WTC11 (cell line): ENCODE data around the gene SLC2A9. TPM values are rescaled to one million over a fixed set of nuclear protein-coding genes. Genes with fewer than 3 reads are reported as not detected.

Experiments
- ATAC-seq: fragments of 200-7000 bp; cut with Tn5 transposase; 2 replicates; pipeline ENCODE4 v1.10.0; 2021; ENCODE audit warnings: mild to moderate bottlenecking, moderate library complexity
- CTCF ChIA-PET: fragments of 300-600 bp; sonication (Branson Sonifier 250); formaldehyde crosslinking; loops from one replicate; lab custom pipeline; 2021; ENCODE audit warnings: antibody characterized with exemption; lab: Charles Lee
- POLR2A ChIA-PET: fragments of 350-600 bp; sonication (Branson Sonifier 250); formaldehyde crosslinking; loops from one replicate; lab custom pipeline; 2021; ENCODE audit warnings: antibody characterized with exemption; lab: Charles Lee
- DNase-seq: peaks from one replicate; pipeline ENCODE4 v3.0.0; 2021; ENCODE audit warnings: low spot score
- H3K27ac Mint-ChIP-seq: 2 replicates; pipeline ENCODE4 v1.8.0; 2021; ENCODE audit warnings: mixed read lengths
- H3K27me3 Mint-ChIP-seq: 2 replicates; pipeline ENCODE4 v1.8.0; 2021; ENCODE audit warnings: low read depth, mild to moderate bottlenecking, moderate library complexity, mixed read lengths
- H3K36me3 Mint-ChIP-seq: 2 replicates; pipeline ENCODE4 v1.8.0; 2021; ENCODE audit warnings: mixed read lengths
- H3K4me1 Mint-ChIP-seq: 2 replicates; pipeline ENCODE4 v1.8.0; 2022; ENCODE audit warnings: mixed read lengths
- H3K4me3 Mint-ChIP-seq: 2 replicates; pipeline ENCODE4 v1.8.0; 2021; ENCODE audit warnings: mild to moderate bottlenecking, moderate library complexity, mixed read lengths
- H3K9me3 Mint-ChIP-seq: 2 replicates; pipeline ENCODE4 v1.8.0; 2021; ENCODE audit warnings: mixed read lengths
- AFF4 ChIP-seq: sonication (generic); formaldehyde crosslinking; IDR thresholded peaks from 2 replicates; pipeline ENCODE4 v1.8.1; 2023; ENCODE audit warnings: mild to moderate bottlenecking, missing genetic modification reagents, borderline replicate concordance
- ATF3 ChIP-seq: sonication (generic); formaldehyde crosslinking; conservative IDR thresholded peaks from 2 replicates; pipeline ENCODE4 v1.8.1; 2022; ENCODE audit warnings: mild to moderate bottlenecking, missing genetic modification reagents
- ATF6 ChIP-seq: sonication (generic); formaldehyde crosslinking; IDR thresholded peaks from 2 replicates; pipeline ENCODE4 v1.8.1; 2023; ENCODE audit warnings: mild to moderate bottlenecking, missing genetic modification reagents
- CBFB ChIP-seq: sonication (generic); formaldehyde crosslinking; IDR thresholded peaks from 2 replicates; pipeline ENCODE4 v1.8.1; 2022; ENCODE audit warnings: mild to moderate bottlenecking, low read depth, missing genetic modification reagents
- E2F1 ChIP-seq: sonication (generic); formaldehyde crosslinking; IDR thresholded peaks from 2 replicates; pipeline ENCODE4 v1.8.0; 2022; ENCODE audit warnings: mild to moderate bottlenecking, missing genetic modification reagents
- E2F5 ChIP-seq: sonication (generic); formaldehyde crosslinking; IDR thresholded peaks from 2 replicates; pipeline ENCODE4 v1.8.1; 2022; ENCODE audit warnings: mild to moderate bottlenecking, moderate library complexity, missing genetic modification reagents
- ERG ChIP-seq: fragments of 250-450 bp; sonication (Bioruptor Pico); IDR thresholded peaks from 2 replicates; pipeline ENCODE4 v1.8.0; 2021; ENCODE audit warnings: mild to moderate bottlenecking
- FOXK1 ChIP-seq: sonication (generic); formaldehyde crosslinking; IDR thresholded peaks from 2 replicates; pipeline ENCODE4 v1.8.0; 2022; ENCODE audit warnings: mild to moderate bottlenecking, moderate library complexity, missing genetic modification reagents
- KAT7 ChIP-seq: sonication (generic); formaldehyde crosslinking; IDR thresholded peaks from 2 replicates; pipeline ENCODE4 v1.8.1; 2023; ENCODE audit warnings: missing genetic modification reagents, mild to moderate bottlenecking, borderline replicate concordance
- SMAD4 ChIP-seq: sonication (generic); formaldehyde crosslinking; IDR thresholded peaks from 2 replicates; pipeline ENCODE4 v1.8.0; 2022; ENCODE audit warnings: mild to moderate bottlenecking, missing genetic modification reagents
- TCF7 ChIP-seq: sonication (generic); formaldehyde crosslinking; IDR thresholded peaks from 2 replicates; pipeline ENCODE4 v1.8.0; 2022; ENCODE audit warnings: mild to moderate bottlenecking, low read depth, missing genetic modification reagents, moderate library complexity
- TEAD1 ChIP-seq: sonication (generic); formaldehyde crosslinking; IDR thresholded peaks from 2 replicates; pipeline ENCODE4 v1.8.0; 2022; ENCODE audit warnings: mild to moderate bottlenecking, missing genetic modification reagents
- ZNF138 ChIP-seq: sonication (generic); formaldehyde crosslinking; conservative IDR thresholded peaks from 2 replicates; pipeline ENCODE4 v1.8.1; 2022; ENCODE audit warnings: mild to moderate bottlenecking, moderate library complexity, missing genetic modification reagents
- ZNF317 ChIP-seq: sonication (generic); formaldehyde crosslinking; IDR thresholded peaks from 2 replicates; pipeline ENCODE4 v1.8.1; 2023; ENCODE audit warnings: low read depth, mild to moderate bottlenecking, moderate library complexity, missing genetic modification reagents, borderline replicate concordance
- ZNF423 ChIP-seq: fragments of 250-450 bp; sonication (Bioruptor Pico); IDR thresholded peaks from 2 replicates; pipeline ENCODE4 v2.1.2; 2022; ENCODE audit warnings: mild to moderate bottlenecking, moderate library complexity
- ZNF532 ChIP-seq: fragments of 250-450 bp; sonication (Bioruptor Pico); IDR thresholded peaks from 2 replicates; pipeline ENCODE4 v1.9.0; 2021; ENCODE audit warnings: mild to moderate bottlenecking, borderline replicate concordance
- ZSCAN18 ChIP-seq: fragments of 250-450 bp; sonication (Bioruptor Pico); IDR thresholded peaks from 2 replicates; pipeline ENCODE4 v2.1.2; 2022; ENCODE audit warnings: mild to moderate bottlenecking, moderate library complexity
- total RNA-seq: library from RNA; stranded (reverse); gene quantifications from 3 replicates; pipeline ENCODE4 v1.2.3, GENCODE V29; 2021

SLC2A9 gene
- total RNA-seq, 1 experiment from 2014 or later = not detected

- ATAC-seq = no peak
- POLR2A ChIA-PET = no interaction called here
- no peak overlapping the region for H3K27ac Mint-ChIP-seq
- no peak overlapping the region for H3K4me3 Mint-ChIP-seq
- no peak for DNase-seq
- no peaks in the 10 kb centered on the region for H3K36me3 Mint-ChIP-seq
- H3K4me1 Mint-ChIP-seq = peaks cover 22% of the 10 kb centered on the region
- no peak for TF ChIP-seq TEAD1 (CRISPR knock-in tag)
- no peak for TF ChIP-seq CBFB (CRISPR knock-in tag)
- TF ChIP-seq ZSCAN18 (CRISPR knock-in tag) = no peak
- TF ChIP-seq ZNF317 (CRISPR knock-in tag) = no peak
- TF ChIP-seq SMAD4 (CRISPR knock-in tag) = no peak
- no peak for TF ChIP-seq E2F5
- no peak for TF ChIP-seq E2F1 (CRISPR knock-in tag)
- TF ChIP-seq ATF3 = no peak
- no peak for TF ChIP-seq ZNF423 (CRISPR knock-in tag)
- no peak for TF ChIP-seq KAT7 (CRISPR knock-in tag)
- no peak for TF ChIP-seq ZNF532 (CRISPR knock-in tag)
- no peak for TF ChIP-seq TCF7 (CRISPR knock-in tag)
- TF ChIP-seq ERG (CRISPR knock-in tag) = no peak
- TF ChIP-seq ATF6 = no peak
- TF ChIP-seq FOXK1 (CRISPR knock-in tag) = no peak
- no peak for TF ChIP-seq ZNF138 (CRISPR knock-in tag)
- TF ChIP-seq AFF4 (CRISPR knock-in tag) = no peak
- TF ChIP-seq, all 79 proteins: peak for 0
- Mint-ChIP-seq H3K9me3 (peaks cover 4% of the 10 kb centered on the region; the same call in 1 of the 2 replicates), H3K27me3 (peaks cover 14% of the 10 kb centered on the region)
- CTCF ChIA-PET = interaction anchor here (1.2 to 1.7 kb wide), 2 partner anchors 15 to 82 kb away, joined by 5 to 7 read pairs; no protein-coding TSS in a partner anchor
Observed at GRCh38 chr4:9933184-9933583, 88.1 kb downstream of the SLC2A9 start.
